ENCODE measurements around the gene CIRBP. TPM values are rescaled to one million over a fixed set of nuclear protein-coding genes. Genes with fewer than 3 reads are reported as not detected.

The CIRBP gene
- total RNA-seq, 1 donor from 2014 or later = 118 TPM

DNA sequence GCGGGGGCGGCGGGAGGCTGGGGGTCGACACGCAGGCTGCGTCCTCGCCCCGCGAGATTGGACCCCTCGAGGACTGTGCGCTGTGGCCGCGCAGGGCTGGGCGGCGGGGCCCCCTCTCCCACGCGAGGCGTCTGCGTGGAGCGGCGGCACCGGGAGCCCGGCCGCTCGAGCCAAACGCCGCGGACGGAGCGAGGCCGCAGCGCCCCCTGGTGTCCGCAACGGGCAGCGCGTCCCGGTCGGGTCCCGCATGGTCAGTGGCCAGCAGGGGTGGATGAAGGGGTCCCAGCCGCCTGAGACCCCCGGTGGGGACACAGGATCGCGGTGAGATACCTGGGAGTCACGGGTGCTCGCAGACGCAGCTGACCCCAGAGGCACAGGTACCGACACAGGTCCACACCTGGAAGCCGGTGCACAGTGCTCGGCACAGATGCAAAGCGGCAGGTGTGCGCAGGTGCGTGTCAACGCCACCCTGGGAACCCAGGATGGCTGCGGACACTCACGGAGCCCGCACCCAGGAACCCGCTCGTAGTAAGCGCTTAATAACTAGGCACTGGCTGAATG, 2.1 kb upstream of the CIRBP start:
- DNase-seq (ENCODE audit: low read depth in 2 of 2) = peak in 1 of 2 donors; percentile 55

DNA sequence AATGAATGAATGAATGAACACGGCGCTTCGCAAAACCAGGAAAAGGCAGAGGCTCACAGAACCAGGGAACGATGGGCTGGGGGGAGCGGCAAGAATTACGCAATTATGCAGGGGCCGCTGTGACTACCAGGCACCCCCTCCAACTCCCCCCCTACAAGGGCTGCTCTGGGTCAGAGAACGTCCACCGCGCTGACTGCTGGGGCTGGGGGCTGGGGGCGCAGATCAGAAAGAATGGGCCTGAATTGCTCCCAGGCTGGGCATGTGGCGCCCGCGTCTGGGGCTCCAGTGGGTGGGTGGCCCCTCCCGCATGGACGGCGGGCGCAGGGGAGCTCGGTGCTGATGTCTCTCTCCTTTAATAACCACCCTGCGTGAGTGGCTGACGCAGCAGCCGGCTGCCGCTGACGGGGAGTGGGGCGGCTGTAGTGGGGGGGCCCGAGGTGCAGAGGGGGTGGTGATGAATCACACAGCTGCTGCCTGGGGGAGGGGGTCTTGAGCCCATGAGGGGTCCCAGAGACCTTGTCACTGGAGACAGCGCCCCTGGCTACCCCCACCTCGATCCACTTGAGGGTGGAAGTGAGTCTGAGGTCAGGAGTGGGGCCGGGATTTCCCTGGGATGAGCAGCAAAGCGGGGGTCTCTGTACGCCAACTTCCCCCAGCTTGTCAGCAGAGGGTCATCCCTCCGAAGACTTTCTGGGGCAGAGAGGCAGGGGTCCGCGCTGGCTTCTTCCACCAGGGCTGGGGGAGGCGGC, 1.5 kb upstream of the CIRBP start:
- no peak for DNase-seq (ENCODE audit: low read depth in 2 of 2)

GRCh38 chr19:1268226-1269064, 687 bp upstream of the CIRBP start:
- no peak for DNase-seq (ENCODE audit: low read depth in 2 of 2)

DNA sequence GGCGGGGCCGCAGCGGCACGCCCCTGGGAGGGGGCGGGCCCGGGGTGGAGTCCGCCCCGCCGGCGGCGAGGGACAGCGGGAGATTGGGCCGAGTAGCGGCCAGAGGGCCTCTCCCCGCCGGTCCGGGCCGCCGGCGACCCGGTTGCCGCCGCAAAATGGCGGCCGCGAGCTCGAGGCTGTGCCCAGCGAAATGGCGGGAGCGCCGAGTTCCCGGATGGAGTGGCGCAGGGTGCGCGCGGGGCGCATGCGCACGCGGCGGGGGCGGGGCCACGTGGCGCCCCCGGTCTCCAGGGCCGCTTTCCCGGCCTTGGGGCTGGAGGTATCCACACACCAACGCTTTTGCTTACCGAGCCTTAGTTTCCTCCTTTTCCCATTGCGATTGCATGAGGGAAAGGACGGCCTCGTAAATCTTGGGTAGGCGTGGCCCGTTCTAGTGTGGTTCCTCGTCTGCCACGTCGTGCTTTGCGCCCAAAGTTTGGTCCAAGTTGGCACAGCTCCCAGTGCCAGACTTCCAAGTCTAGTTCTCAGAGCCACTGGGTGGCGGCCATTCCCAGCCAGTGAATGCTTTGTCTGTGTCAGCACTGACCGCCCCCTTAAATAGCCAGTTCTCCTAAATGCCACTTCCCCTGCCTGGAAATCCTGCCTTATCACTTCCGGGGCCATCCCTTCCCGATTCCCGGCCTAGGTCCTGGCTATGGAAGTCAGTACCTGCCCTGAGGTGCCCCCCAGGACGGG, 513 bp downstream of the CIRBP start:
- peak in 1 of 2 donors; percentile 86 for DNase-seq (ENCODE audit: low read depth in 2 of 2)

- DNase-seq (ENCODE audit: low read depth in 2 of 2) = no peak
Measured at GRCh38 chr19:1270213-1270853, 1.2 kb downstream of the CIRBP start.

DNA sequence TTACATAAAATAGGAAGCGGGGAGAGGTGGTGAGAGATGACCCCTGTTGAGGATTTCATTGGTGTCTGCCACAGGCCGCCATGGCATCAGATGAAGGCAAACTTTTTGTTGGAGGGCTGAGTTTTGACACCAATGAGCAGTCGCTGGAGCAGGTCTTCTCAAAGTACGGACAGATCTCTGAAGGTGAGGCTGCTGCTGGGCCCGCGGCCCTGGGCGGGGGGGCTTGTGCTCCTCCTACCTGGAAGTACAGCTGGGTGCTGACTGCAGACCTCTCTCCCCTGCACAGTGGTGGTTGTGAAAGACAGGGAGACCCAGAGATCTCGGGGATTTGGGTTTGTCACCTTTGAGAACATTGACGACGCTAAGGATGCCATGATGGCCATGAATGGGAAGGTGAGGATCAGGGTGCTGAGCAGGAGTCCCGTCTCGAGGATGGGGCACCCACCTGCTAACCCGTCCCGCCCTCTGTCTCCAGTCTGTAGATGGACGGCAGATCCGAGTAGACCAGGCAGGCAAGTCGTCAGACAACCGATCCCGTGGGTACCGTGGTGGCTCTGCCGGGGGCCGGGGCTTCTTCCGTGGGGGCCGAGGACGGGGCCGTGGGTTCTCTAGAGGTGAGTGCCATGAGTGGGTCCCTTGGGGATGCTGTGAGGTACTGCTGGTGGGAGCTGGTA, 1.9 kb downstream of the CIRBP start:
- no peak for DNase-seq (ENCODE audit: low read depth in 2 of 2)

DNA sequence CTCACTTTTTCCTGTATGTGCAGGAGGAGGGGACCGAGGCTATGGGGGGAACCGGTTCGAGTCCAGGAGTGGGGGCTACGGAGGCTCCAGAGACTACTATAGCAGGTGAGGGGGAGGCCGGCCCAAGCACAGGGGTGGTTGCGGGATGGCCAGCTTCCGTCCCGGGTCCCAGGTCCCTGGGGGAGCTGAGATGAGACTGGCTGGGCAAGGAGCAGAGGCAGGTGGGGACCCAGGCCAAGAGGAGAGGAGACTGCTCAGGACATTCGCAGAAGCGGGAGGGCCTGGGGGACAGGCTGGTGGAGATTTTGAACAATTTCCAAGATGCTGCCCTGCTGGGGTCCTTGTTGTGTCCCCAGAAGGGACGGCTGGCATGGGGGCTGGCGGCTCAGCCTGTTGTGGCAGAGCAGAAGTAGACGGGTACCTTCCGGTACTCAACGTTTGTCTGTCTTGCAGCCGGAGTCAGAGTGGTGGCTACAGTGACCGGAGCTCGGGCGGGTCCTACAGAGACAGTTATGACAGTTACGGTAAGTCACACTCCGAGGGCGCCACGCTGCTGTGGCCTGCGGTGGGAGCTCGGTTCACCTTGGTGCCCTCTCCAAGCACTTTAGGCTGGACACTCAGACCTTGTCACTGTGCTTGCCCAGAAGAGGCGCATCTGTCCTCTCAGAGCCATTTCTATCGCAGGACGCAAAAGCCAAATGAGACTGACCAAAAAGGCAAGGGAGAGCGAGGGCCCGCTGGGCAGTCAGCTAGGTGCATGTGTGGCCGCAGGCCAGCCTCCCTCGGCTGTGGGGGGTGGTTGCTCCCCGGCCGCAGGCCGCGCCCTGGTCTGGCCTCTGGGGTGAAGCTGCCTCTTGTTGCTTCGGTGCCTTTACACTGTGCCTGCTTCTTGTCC, 2.6 kb downstream of the CIRBP start:
- no peak for DNase-seq (ENCODE audit: low read depth in 2 of 2)

- no peak for DNase-seq (ENCODE audit: low read depth in 2 of 2)
Measured at GRCh38 chr19:1272423-1273262, 3.5 kb downstream of the CIRBP start.

DNA sequence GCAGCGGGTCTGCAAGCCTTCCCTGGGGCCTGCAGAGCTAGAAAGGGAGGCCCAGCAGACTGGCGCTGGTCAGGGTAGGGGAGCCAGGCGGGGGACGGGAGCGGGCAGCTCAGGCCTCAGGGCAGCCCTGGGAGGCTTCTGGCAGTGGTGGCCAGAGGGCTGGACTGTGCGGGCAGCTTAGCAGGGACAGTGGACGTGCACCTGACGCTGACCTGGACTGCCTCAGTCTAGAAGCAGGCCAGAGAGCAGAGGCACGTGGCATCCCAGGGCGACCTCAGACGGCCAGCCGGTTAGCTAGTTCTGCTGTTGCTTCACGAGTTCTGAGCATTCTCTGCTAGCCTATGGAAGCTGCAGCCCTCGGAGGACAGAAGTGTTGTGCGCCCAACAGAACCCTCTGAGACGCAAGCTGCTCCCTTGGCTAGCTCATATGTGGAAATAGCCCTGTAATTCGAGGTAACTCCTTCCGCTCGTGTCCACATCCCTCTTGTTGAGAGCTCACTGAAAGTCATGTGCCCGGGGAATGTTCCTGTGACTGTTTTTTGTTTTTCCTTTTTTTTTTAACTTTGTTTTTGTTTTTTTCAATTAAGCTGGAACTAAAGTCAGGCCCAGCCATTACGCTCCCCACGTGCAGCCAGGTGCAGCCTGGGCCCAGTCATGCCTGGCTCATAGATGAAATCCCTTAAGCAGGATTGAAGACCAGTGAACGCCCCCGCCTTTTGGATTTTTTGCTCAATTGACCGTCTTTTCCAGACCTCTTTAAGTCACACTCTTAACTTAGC, 4.3 kb downstream of the CIRBP start:
- no peak for DNase-seq (ENCODE audit: low read depth in 2 of 2)

- DNase-seq (ENCODE audit: low read depth in 2 of 2) = no peak
Measured at GRCh38 chr19:1274081-1274851, 5.1 kb downstream of the CIRBP start.

DNA sequence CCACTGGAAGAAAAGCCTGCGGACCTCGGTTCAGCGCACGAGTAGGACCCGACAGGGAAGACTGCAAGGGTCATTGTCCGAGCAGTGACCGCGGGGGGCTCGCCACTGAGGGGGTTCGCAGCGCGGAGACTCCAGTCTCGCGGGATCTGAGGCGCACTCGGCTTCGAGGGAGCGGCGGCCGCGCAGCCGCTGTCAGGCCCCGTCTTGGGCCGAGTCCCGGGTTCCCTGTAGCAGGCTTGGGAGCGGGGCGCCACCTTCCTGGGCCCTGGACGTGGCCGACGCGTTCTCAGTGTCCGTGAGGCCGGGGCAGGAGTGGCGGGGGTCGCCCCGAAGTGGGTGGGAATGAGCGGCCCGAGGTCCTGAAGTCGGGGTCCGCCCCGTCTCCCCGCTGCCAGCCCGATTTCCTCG, 5.7 kb downstream of the CIRBP start:
- no peak for DNase-seq (ENCODE audit: low read depth in 2 of 2)

DNA sequence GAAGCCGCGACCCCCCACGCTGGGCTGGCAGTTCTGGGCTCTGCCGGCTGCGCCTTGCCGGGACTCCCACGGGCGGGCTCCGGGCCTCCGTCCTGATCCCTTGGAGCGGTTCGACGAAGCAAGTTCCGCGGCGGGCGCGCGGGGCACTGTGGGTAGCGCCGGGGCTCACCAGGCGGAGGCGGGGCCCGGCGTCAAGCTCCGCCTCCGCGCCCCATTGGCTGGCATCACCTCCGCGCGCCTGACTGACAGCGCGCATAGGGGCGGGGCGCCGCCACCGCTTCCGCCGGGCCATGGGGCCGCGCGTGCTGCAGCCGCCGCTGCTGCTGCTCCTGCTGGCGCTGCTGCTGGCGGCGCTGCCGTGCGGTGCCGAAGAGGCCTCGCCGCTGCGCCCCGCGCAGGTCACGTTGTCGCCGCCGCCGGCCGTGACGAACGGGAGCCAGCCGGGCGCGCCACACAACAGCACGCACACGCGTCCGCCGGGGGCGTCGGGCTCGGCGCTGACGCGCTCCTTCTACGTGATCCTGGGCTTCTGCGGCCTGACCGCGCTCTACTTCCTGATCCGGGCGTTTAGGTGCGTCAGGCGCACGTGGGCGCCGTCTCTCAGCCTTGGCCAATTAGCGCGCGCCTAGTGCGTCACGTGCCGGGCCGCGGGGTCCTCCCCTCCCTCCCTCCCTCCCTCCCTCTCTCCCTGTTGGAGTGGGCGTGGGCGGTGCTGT, 6.3 kb downstream of the CIRBP start, which contains the start of gene FAM174C:
Gene FAM174C, plus strand, starts transcription at position 271 of the 716 bp plus-strand sequence. Its CDS starts 20 bp downstream, at position 291.
- DNase-seq (ENCODE audit: low read depth in 2 of 2) = peak; percentile 90 to 99

- no peak for DNase-seq (ENCODE audit: low read depth in 2 of 2)
Measured at GRCh38 chr19:1275976-1276627, 7.0 kb downstream of the CIRBP start.

DNA sequence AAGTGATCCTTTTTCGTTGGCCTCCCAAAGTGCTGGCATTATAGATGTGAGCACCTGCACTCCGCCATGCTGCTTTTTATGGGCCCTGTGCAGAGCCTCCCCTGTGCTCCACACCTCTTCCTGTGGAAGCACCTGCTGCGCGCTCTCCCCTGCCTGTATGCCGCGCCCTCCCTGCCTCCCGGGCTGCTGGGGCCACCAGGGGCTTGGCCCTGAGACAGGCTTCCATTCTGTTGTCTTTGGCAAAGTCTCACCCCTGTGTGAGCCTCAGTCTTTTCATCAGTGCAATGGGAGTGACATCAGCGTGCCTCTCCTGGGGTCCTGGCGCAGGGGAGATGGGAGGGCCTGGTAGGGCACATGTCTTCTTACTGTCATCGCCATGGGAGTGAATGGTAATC, 7.5 kb downstream of the CIRBP start:
- DNase-seq (ENCODE audit: low read depth in 2 of 2) = peak in 1 of 2 donors; percentile 29

DNA sequence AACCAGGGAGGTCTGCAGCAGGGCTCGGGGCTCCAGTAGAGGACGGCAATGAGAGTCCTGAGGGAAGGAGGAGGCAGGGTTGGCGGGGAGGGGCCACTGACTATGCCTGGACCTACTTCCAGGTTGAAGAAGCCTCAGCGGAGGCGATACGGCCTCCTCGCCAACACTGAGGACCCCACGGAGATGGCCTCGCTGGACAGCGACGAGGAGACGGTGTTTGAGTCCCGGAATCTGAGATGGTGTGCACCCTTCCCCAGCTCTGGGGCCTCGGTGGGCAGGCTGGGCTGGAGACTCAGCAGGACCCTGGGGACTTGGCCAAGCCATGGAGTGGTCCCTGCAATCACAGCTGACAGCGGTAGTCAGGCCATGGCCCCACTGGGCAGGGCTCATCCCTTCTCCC, 7.9 kb downstream of the CIRBP start:
- no peak for DNase-seq (ENCODE audit: low read depth in 2 of 2)

DNA sequence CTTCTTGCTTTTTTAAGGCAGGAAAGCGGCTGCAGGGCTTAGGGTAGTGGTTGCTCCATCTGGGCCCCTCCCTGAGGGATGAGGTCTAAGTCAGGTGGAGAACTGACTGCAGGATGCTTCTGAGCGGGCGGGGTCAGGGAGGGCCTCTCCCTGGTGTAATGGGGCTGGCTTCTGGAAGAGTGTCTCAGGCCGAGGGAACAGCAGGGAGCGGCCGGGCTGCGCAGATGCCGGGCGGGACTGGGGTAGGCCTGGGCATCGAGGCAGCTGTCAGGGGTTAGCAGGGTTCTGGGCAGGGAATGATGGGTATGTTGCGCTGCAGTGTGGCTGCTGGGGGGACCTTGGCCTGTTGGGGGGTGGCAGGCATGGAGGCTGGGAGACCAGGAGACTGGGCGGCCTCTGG, 8.9 kb downstream of the CIRBP start:
- DNase-seq (ENCODE audit: low read depth in 2 of 2) = no peak

Measured in dermis microvascular lymphatic vessel endothelial cell (primary cell).